Measurements from ENCODE around the gene MAN1C1. TPM values are rescaled to one million over a fixed set of nuclear protein-coding genes. Genes with fewer than 3 reads are reported as not detected.
A peak's percentile ranks its signal among the peaks of the same experiment; 100 is the strongest.
"Not testable (repeated sequence)": the region's sequence is repeated elsewhere in the genome, so short reads cannot be mapped to it uniquely, and the experiment has no call there.

The MAN1C1 gene
- total RNA-seq, 2 experiments from 2014 or later = 3.7 to 4.4 TPM

- no peaks in the 10 kb centered on the region for H3K27me3 Mint-ChIP-seq
- intact Hi-C loops (cut with micrococcal nuclease) = no loop called here
- H3K4me1 Mint-ChIP-seq (ENCODE audit: low read depth) = peaks cover 52% of the 10 kb centered on the region
- DNase-seq (no peak), ATAC-seq (no peak)
- H3K27ac Mint-ChIP-seq = no peak overlapping the region
- ChIA-PET POLR2A (interaction anchor here (0.9 to 1.3 kb wide), 2 partner anchors 47 to 61 kb away, joined by 3 read pairs; no protein-coding TSS in a partner anchor), CTCF (interaction anchor here (0.9 to 1.5 kb wide), 7 partner anchors 8 to 116 kb away, joined by 3 to 4 read pairs (median 3); no protein-coding TSS in a partner anchor)
- H3K9me3 Mint-ChIP-seq = no peaks in the 10 kb centered on the region
- no peaks in the 10 kb centered on the region for H3K36me3 Mint-ChIP-seq (ENCODE audit: low read depth)
- no peak for TF ChIP-seq CTCF (IDR thresholded peaks at IDR 0.05)
- no peak overlapping the region for H3K4me3 Mint-ChIP-seq
These were observed 77.8 kb downstream of the MAN1C1 start for GRCh38 chr1:25694167-25695007.

GRCh38 chr1:25695090-25695770 is 78.6 kb downstream of the MAN1C1 start:
- peaks cover 47% of the 10 kb centered on the region for H3K4me1 Mint-ChIP-seq (ENCODE audit: low read depth)
- ChIA-PET POLR2A (interaction anchor here (0.9 to 1.3 kb wide), 2 partner anchors 48 to 60 kb away, joined by 3 read pairs; no protein-coding TSS in a partner anchor), CTCF (interaction anchor here (0.9 to 1.3 kb wide), 6 partner anchors 9 to 76 kb away, joined by 3 read pairs; no protein-coding TSS in a partner anchor)
- ATAC-seq (no peak), DNase-seq (no peak)
- TF ChIP-seq CTCF (IDR thresholded peaks at IDR 0.05) = no peak
- H3K9me3 Mint-ChIP-seq = no peaks in the 10 kb centered on the region
- no peaks in the 10 kb centered on the region for H3K27me3 Mint-ChIP-seq
- no peak overlapping the region for H3K4me3 Mint-ChIP-seq
- no peaks in the 10 kb centered on the region for H3K36me3 Mint-ChIP-seq (ENCODE audit: low read depth)
- intact Hi-C loops (cut with micrococcal nuclease) = no loop called here
- H3K27ac Mint-ChIP-seq = no peak overlapping the region

GRCh38 chr1:25695771-25696311 is 79.2 kb downstream of the MAN1C1 start:
- ChIA-PET CTCF (interaction anchor here (1.3 kb wide), 1 partner anchor 76 kb away, joined by 3 read pairs; no protein-coding TSS in a partner anchor), POLR2A (no interaction called here)
- peaks cover 43% of the 10 kb centered on the region for H3K4me1 Mint-ChIP-seq (ENCODE audit: low read depth)
- ATAC-seq = no peak
- peak overlapping the region; percentile 71 for H3K27ac Mint-ChIP-seq
- H3K27me3 Mint-ChIP-seq = no peaks in the 10 kb centered on the region
- H3K4me3 Mint-ChIP-seq = peak overlapping the region; percentile 22
- no peak for DNase-seq
- no peak for TF ChIP-seq CTCF (IDR thresholded peaks at IDR 0.05)
- H3K9me3 Mint-ChIP-seq = no peaks in the 10 kb centered on the region
- intact Hi-C loops (cut with micrococcal nuclease) = no loop called here
- H3K36me3 Mint-ChIP-seq (ENCODE audit: low read depth) = no peaks in the 10 kb centered on the region

GRCh38 chr1:25696643-25697042 is 80.1 kb downstream of the MAN1C1 start:
- H3K4me1 Mint-ChIP-seq (ENCODE audit: low read depth) = peaks cover 40% of the 10 kb centered on the region
- CTCF ChIA-PET = interaction anchor here (0.7 to 2.2 kb wide), 7 partner anchors 20 to 102 kb away, joined by 3 to 8 read pairs (median 4); no protein-coding TSS in a partner anchor
- H3K27me3 Mint-ChIP-seq = not testable (repeated sequence)

More at GRCh38 chr1:25696643-25697042, 80.1 kb downstream of the MAN1C1 start:
- H3K4me3 Mint-ChIP-seq; H3K9me3 Mint-ChIP-seq; H3K36me3 Mint-ChIP-seq (ENCODE audit: low read depth); DNase-seq; ATAC-seq; H3K27ac Mint-ChIP-seq; intact Hi-C loops (cut with micrococcal nuclease): not testable (repeated sequence)
- POLR2A ChIA-PET = interaction anchor here (1.1 kb wide), 1 partner anchor 10 kb away, joined by 3 read pairs; no protein-coding TSS in a partner anchor
